Measurements from ENCODE around the gene DCDC2.
"Not testable (repeated sequence)": the region's sequence is repeated elsewhere in the genome, so short reads cannot be mapped to it uniquely, and the experiment has no call there.

The DCDC2 gene

GRCh38 chr6:24327756-24328155 lies 30.1 kb downstream of the DCDC2 start:
- DNase-seq (ENCODE audit: low read depth in 2 of 2) = no peak

GRCh38 chr6:24325978-24326377 lies 31.9 kb downstream of the DCDC2 start:
- DNase-seq (ENCODE audit: low read depth in 2 of 2) = no peak

- no peak for DNase-seq (ENCODE audit: low read depth in 2 of 2)
Measured at GRCh38 chr6:24324617-24325016, 33.2 kb downstream of the DCDC2 start.

- DNase-seq (ENCODE audit: low read depth in 2 of 2) = no peak
Measured at GRCh38 chr6:24323632-24324337, 34.1 kb downstream of the DCDC2 start.

GRCh38 chr6:24322924-24323323 lies 34.9 kb downstream of the DCDC2 start:
- no peak for DNase-seq (ENCODE audit: low read depth in 2 of 2)

GRCh38 chr6:24322446-24322845 lies 35.4 kb downstream of the DCDC2 start:
- DNase-seq (ENCODE audit: low read depth in 2 of 2) = not testable (repeated sequence)

- DNase-seq (ENCODE audit: low read depth in 2 of 2) = no peak
Measured at GRCh38 chr6:24321538-24322162, 36.2 kb downstream of the DCDC2 start.

- no peak for DNase-seq (ENCODE audit: low read depth in 2 of 2)
Measured at GRCh38 chr6:24313251-24314141, 44.4 kb downstream of the DCDC2 start.

- not testable (repeated sequence) for DNase-seq (ENCODE audit: low read depth in 2 of 2)
Measured at GRCh38 chr6:24311775-24312174, 46.1 kb downstream of the DCDC2 start.

- no peak for DNase-seq (ENCODE audit: low read depth in 2 of 2)
Measured at GRCh38 chr6:24307881-24308280, 50.0 kb downstream of the DCDC2 start.

- DNase-seq (ENCODE audit: low read depth in 2 of 2) = no peak
Measured at GRCh38 chr6:24306936-24307335, 50.9 kb downstream of the DCDC2 start.

GRCh38 chr6:24306038-24306437 lies 51.8 kb downstream of the DCDC2 start:
- DNase-seq (ENCODE audit: low read depth in 2 of 2) = no peak

- DNase-seq (ENCODE audit: low read depth in 2 of 2) = no peak
Measured at GRCh38 chr6:24296944-24297343, 60.9 kb downstream of the DCDC2 start.

- not testable (repeated sequence) for DNase-seq (ENCODE audit: low read depth in 2 of 2)
Measured at GRCh38 chr6:24293852-24294251, 64.0 kb downstream of the DCDC2 start.

- DNase-seq (ENCODE audit: low read depth in 2 of 2) = no peak
Measured at GRCh38 chr6:24287239-24287638, 70.6 kb downstream of the DCDC2 start.

- DNase-seq (ENCODE audit: low read depth in 2 of 2) = no peak
Measured at GRCh38 chr6:24284006-24284405, 73.9 kb downstream of the DCDC2 start.

GRCh38 chr6:24283043-24283985 lies 74.5 kb downstream of the DCDC2 start:
- DNase-seq (ENCODE audit: low read depth in 2 of 2) = no peak

GRCh38 chr6:24274441-24275083 lies 83.3 kb downstream of the DCDC2 start:
- DNase-seq (ENCODE audit: low read depth in 2 of 2) = no peak

GRCh38 chr6:24273096-24273870 lies 84.6 kb downstream of the DCDC2 start:
- no peak for DNase-seq (ENCODE audit: low read depth in 2 of 2)

GRCh38 chr6:24272553-24272952 lies 85.3 kb downstream of the DCDC2 start:
- DNase-seq (ENCODE audit: low read depth in 2 of 2) = no peak
